Prostate gland (tissue), 2 donors: Measurements from ENCODE around the gene MT1E.

Experiments used
- POLR2A ChIP-seq: fragments of 450-650 bp; IDR thresholded peaks from one replicate; pipeline ENCODE4 v1.6.1; 2016; ENCODE audit warnings: antibody characterized with exemption, mild to moderate bottlenecking
- POLR2AphosphoS5 ChIP-seq: sonication (generic); formaldehyde crosslinking; IDR thresholded peaks from one replicate; pipeline ENCODE4 v1.6.1; 2017; ENCODE audit warnings: antibody characterized with exemption
- TF ChIP-seq, protein P1 (sequence below), 4 experiments: fragments of 200-600 bp in 2 of 4; fragments of 450-650 bp in 2 of 4; sonication (generic) in 2 of 4; IDR thresholded peaks; 1 replicate in 3 of 4; 2 replicates in 1 of 4; pipeline ENCODE4 v1.5.1; 2016 to 2019; ENCODE audit warnings: antibody characterized with exemption in 4 of 4, mild to moderate bottlenecking in 2 of 4, moderate library complexity in 2 of 4

DNA sequence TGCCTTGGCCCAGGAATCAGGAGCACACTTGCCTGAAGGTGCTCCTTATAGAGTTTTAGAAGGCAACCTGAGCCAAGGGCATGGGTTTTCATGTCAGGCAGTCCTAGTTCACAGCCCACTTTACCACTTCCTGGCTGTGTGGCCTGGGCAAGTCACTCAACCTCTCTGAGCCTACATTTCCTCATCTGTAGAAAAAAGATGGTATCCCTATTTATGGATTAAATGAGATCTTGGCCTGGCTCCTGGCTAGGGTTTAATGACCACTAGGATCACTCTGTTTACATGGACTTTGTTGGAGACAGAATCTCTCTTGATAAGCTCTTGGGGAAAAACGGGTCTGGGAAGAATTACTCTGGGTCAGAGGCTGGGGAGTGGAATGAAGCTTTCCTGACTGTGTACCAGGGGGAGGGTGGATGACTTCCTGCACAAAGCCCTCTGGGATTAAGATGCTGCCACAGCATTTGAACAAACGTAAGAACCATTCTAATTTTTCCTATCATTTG is 14.9 kb upstream of the MT1E start:
- TF ChIP-seq, protein P1, sequence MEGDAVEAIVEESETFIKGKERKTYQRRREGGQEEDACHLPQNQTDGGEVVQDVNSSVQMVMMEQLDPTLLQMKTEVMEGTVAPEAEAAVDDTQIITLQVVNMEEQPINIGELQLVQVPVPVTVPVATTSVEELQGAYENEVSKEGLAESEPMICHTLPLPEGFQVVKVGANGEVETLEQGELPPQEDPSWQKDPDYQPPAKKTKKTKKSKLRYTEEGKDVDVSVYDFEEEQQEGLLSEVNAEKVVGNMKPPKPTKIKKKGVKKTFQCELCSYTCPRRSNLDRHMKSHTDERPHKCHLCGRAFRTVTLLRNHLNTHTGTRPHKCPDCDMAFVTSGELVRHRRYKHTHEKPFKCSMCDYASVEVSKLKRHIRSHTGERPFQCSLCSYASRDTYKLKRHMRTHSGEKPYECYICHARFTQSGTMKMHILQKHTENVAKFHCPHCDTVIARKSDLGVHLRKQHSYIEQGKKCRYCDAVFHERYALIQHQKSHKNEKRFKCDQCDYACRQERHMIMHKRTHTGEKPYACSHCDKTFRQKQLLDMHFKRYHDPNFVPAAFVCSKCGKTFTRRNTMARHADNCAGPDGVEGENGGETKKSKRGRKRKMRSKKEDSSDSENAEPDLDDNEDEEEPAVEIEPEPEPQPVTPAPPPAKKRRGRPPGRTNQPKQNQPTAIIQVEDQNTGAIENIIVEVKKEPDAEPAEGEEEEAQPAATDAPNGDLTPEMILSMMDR (IDR thresholded peaks at IDR 0.05) = no peak
- TF ChIP-seq POLR2AphosphoS5 (no peak), POLR2A (no peak)
